VCaP (cell line): ENCODE data around the gene LSP1.

Experiments used
- H3K27ac ChIP-seq: fragments of 450-650 bp; 2 replicates; pipeline ENCODE4 v1.5.1; 2017
- CTCF ChIP-seq: fragments of 450-650 bp; conservative IDR thresholded peaks from 2 replicates; pipeline ENCODE4 v1.5.1; 2017; ENCODE audit warnings: mild to moderate bottlenecking, moderate library complexity

LSP1 gene

GRCh38 chr11:1888811-1889210, 35.9 kb downstream of the LSP1 start:
- TF ChIP-seq CTCF, result no peak
- no peak overlapping the region for H3K27ac ChIP-seq

GRCh38 chr11:1889224-1889930, 36.5 kb downstream of the LSP1 start:
- TF ChIP-seq CTCF, result no peak

GRCh38 chr11:1889941-1890855, 37.3 kb downstream of the LSP1 start:
- no peak for TF ChIP-seq CTCF
- H3K27ac ChIP-seq, result no peak overlapping the region

More at GRCh38 chr11:1889224-1889930, 36.5 kb downstream of the LSP1 start:
- no peak overlapping the region for H3K27ac ChIP-seq

GRCh38 chr11:1890856-1891830, 38.3 kb downstream of the LSP1 start:
- TF ChIP-seq CTCF, result no peak
- H3K27ac ChIP-seq, result no peak overlapping the region

- no peak for TF ChIP-seq CTCF
- H3K27ac ChIP-seq, result no peak within 1 kb of the TSS
Observed at GRCh38 chr11:1891831-1892115, 38.9 kb downstream of the LSP1 start, which contains the start of gene PRR33. TSS of gene PRR33 (minus strand) at chr11:1891895. CDS start at chr11:1890584, 1,311 bp downstream.

GRCh38 chr11:1892116-1892515, 39.2 kb downstream of the LSP1 start:
- no peak for TF ChIP-seq CTCF
- H3K27ac ChIP-seq, result no peak overlapping the region
